Activated CD8-positive, alpha-beta memory T cell treated with anti-CD3 and anti-CD28 coated beads for 36 hours (primary cell): Measurements from ENCODE around the gene B9D2. TPM values are rescaled to one million over a fixed set of nuclear protein-coding genes. Genes with fewer than 3 reads are reported as not detected.
"Not testable (repeated sequence)": the region's sequence is repeated elsewhere in the genome, so short reads cannot be mapped to it uniquely, and the experiment has no call there.

Experiments used
- CTCF ChIA-PET: fragments of 350-600 bp; sonication (Branson Sonifier 250); formaldehyde crosslinking; loops from one replicate; lab custom pipeline; 2021; ENCODE audit warnings: antibody characterized with exemption; lab: Charles Lee
- POLR2A ChIA-PET: fragments of 350-600 bp; sonication (Branson Sonifier 250); formaldehyde crosslinking; loops from one replicate; lab custom pipeline; 2021; ENCODE audit warnings: antibody characterized with exemption; lab: Charles Lee
- total RNA-seq, 2 experiments: library from RNA; stranded (reverse); gene quantifications; one replicate each; pipeline ENCODE4 v1.2.3, GENCODE V29; 2021

Gene B9D2
- total RNA-seq, 2 experiments from 2014 or later: 5.5 to 5.6 TPM

- CTCF ChIA-PET: interaction anchor here (0.7 kb wide), 1 partner anchor 30 kb away, joined by 3 read pairs; no protein-coding TSS in a partner anchor
- POLR2A ChIA-PET: no interaction called here
Observed at GRCh38 chr19:41397086-41398049, 33.4 kb upstream of the B9D2 start, which contains the start of the genes BCKDHA and EXOSC5. Gene BCKDHA (plus strand): TSS chr19:41397818. CDS start chr19:41397828, 10 bp downstream. Gene EXOSC5 (minus strand): TSS chr19:41397359. CDS start chr19:41397328, 31 bp downstream.

GRCh38 chr19:41395355-41395754 lies 31.4 kb upstream of the B9D2 start:
- CTCF ChIA-PET: no interaction called here
- POLR2A ChIA-PET: interaction anchor here (1.1 kb wide), 1 partner anchor 30 kb away, joined by 3 read pairs; no protein-coding TSS in a partner anchor

- POLR2A ChIA-PET: no interaction called here
- CTCF ChIA-PET: interaction anchor here (1.1 kb wide), 1 partner anchor 36 kb away, joined by 3 read pairs; no protein-coding TSS in a partner anchor
Observed at GRCh38 chr19:41392775-41393174, 28.8 kb upstream of the B9D2 start.

DNA sequence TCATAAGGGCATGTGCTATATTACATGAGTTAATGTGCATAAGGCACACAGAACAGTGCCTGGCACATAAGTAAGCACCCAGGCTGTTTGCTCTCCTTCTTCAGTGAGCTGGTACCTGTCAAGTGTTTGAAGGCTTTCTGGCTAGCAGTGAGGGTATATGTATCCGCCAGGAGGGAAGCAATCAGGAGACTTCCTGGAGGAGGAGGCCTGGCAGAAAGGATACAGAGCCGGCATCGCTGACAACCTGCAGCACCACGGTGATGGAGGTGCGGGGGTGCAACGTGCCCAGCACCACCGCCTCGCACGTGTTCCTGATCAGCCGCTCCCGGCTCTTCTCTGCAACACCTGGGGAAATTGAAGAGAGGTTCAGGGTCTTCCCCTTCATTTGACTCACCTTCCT lies 27.7 kb upstream of the B9D2 start:
- ChIA-PET CTCF (no interaction called here), POLR2A (no interaction called here)

- ChIA-PET CTCF (no interaction called here), POLR2A (interaction anchor here (0.6 kb wide), 1 partner anchor 9 kb away, joined by 3 read pairs; no protein-coding TSS in a partner anchor)
Observed at GRCh38 chr19:41386442-41386841, 22.5 kb upstream of the B9D2 start.

DNA sequence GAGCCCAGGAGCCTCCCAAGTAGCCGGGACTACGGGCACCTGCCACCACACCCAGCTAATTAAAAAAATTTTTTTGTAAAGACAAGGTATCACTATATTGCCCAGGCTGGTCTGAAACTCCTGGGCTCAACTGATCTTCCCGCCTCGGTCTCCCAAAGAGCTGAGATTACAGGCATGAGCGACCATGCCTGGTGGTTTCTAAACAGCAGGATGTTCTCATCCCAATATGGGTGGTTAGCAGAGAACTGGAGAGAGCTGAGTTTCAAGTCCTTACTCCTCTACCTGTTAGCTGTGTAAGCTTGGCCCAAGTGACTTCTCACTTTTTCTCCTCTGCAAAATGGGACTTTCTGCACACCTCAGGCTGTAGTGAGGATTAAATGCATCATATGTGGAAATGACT lies 20.4 kb upstream of the B9D2 start:
- POLR2A ChIA-PET: interaction anchor here (0.5 kb wide), 1 partner anchor 25 kb away, joined by 9 read pairs; no protein-coding TSS in a partner anchor
- CTCF ChIA-PET: no interaction called here

DNA sequence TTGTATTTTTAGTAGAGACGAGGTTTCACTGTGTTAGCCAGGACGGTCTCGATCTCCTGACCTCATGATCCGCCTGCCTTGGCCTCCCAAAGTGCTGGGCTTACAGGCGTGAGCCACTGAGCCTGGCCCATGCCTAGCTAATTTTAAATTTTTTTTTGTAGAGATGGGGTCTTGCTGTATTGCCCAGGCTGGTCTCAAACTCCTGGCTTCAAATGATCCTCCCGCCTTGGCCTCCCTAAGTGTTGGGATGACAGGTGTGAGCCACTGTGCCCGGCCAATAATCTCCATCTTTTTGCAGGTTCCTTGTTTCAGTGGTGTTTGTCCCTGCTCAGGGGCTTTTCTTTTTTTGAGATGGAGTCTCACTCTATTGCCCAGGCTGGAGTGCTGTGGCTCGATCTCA lies 17.6 kb upstream of the B9D2 start:
- POLR2A ChIA-PET: interaction anchor here (0.6 kb wide), 1 partner anchor 199 kb away, joined by 3 read pairs; no protein-coding TSS in a partner anchor
- CTCF ChIA-PET: interaction anchor here (1.0 kb wide), 1 partner anchor 16 kb away, joined by 3 read pairs; no protein-coding TSS in a partner anchor

- ChIA-PET POLR2A (no interaction called here), CTCF (interaction anchor here (0.7 kb wide), 1 partner anchor 366 kb away, joined by 5 read pairs; no protein-coding TSS in a partner anchor)
Observed at GRCh38 chr19:41377977-41378709, 14.2 kb upstream of the B9D2 start.

- POLR2A ChIA-PET: interaction anchor here (0.7 kb wide), 1 partner anchor 9 kb away, joined by 3 read pairs; no protein-coding TSS in a partner anchor
- CTCF ChIA-PET: interaction anchor here (0.6 kb wide), 1 partner anchor 91 kb away, joined by 5 read pairs; no protein-coding TSS in a partner anchor
Observed at GRCh38 chr19:41376998-41377365, 13.0 kb upstream of the B9D2 start.

- POLR2A ChIA-PET: interaction anchor here (0.7 kb wide), 1 partner anchor 10 kb away, joined by 3 read pairs; no protein-coding TSS in a partner anchor
- CTCF ChIA-PET: interaction anchor here (0.6 to 1.2 kb wide), 2 partner anchors 11 to 90 kb away, joined by 4 to 5 read pairs; no protein-coding TSS in a partner anchor
Observed at GRCh38 chr19:41376241-41376997, 12.5 kb upstream of the B9D2 start, which contains the start of gene TMEM91. Gene TMEM91 (plus strand): TSS chr19:41376533. CDS start chr19:41378310, 1,777 bp downstream.

- ChIA-PET POLR2A (no interaction called here), CTCF (no interaction called here)
Observed at GRCh38 chr19:41373993-41374392, 10.0 kb upstream of the B9D2 start.

GRCh38 chr19:41372501-41372900 lies 8.6 kb upstream of the B9D2 start:
- CTCF ChIA-PET: no interaction called here
- POLR2A ChIA-PET: no interaction called here

DNA sequence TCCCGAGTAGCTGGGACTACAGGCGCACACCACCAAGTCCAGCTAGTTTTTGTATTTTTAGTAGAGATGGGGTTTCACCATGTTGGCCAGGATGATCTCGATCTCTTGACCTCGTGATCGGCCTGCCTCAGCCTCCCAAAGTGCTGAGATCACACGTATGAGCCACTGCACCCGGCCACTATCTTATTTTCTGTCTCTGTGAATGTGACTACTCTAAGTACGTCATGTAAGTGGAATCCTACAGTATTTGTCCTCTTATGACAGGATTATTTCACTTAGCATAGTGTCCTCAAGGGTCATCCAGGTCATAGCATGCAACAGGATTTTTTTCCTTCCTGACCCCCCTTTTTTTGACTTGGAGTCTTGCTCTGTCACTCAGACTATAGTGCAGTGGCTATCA lies 7.6 kb upstream of the B9D2 start:
- ChIA-PET CTCF (no interaction called here), POLR2A (no interaction called here)

GRCh38 chr19:41371119-41371518 lies 7.2 kb upstream of the B9D2 start:
- CTCF ChIA-PET, POLR2A ChIA-PET: not testable (repeated sequence)

DNA sequence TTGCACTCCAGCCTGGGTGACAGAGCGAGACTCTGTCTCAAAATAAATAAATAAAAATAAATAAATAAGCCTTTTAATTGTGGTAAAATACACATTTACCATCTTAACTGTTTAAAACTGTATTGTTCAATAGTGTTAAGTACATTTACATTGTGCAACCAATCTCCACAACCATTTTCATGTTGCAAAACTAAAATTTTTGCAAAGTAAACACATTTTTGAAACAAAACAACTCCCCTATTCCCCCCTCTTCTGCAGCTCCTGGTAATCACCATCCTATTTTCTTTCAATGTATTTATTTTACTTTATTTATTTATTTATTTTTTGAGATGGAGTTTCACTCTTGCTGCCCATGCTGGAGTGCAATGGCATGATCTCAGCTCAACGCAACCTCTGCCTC lies 5.8 kb upstream of the B9D2 start:
- ChIA-PET CTCF (interaction anchor here (1.2 kb wide), 1 partner anchor 55 kb away, joined by 3 read pairs; no protein-coding TSS in a partner anchor), POLR2A (no interaction called here)

DNA sequence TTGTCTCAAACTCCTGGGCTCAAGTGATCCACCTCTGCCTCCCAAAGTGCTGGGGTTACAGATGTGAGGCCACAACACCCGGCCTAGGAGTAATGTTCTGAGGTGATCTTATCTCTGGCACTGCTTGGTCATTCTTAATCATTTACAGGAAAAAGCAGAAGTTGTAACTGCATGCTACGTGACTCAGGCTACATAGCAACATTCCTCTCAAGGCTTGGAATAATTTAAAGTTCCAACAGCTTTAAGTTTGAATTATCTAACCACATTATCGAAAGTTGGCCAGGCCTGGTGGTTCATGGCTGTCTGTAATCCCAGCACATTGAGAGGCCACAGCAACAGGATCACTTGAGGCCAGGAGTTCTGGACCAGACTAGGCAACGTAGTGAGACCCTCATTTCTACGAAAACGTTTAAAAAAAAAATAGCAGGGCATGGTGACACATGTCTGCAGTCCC lies 3.9 kb upstream of the B9D2 start:
- POLR2A ChIA-PET: no interaction called here
- CTCF ChIA-PET: interaction anchor here (1.3 kb wide), 1 partner anchor 29 kb away, joined by 3 read pairs; no protein-coding TSS in a partner anchor

DNA sequence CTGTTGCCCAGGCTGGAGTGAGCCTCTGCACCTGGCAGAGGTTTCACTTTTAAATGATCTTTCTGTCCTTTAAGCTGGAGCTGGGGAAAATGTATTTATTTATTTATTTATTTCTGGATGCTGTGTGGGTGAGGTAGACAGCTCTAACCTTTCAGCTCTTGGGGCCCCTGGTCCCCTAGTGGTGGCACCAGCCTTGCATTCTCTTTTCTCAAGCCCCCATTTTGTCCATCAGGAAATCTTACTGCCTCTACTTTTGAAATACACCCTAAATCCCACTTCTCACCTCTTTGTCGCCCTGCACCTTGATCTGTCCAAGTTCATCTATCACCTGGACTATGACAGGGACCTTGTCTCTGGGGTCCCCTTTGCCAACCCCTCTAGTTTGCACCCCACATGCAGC lies 2.1 kb upstream of the B9D2 start:
- POLR2A ChIA-PET: interaction anchor here (0.6 to 1.2 kb wide), 5 partner anchors 14 to 1520 kb away, joined by 3 to 7 read pairs (median 4); no protein-coding TSS in a partner anchor
- CTCF ChIA-PET: interaction anchor here (0.6 to 4.0 kb wide), 6 partner anchors 14 to 387 kb away, joined by 3 to 20 read pairs (median 4); no protein-coding TSS in a partner anchor
